Measurements from ENCODE around the gene G3BP1. TPM values are rescaled to one million over a fixed set of nuclear protein-coding genes. Genes with fewer than 3 reads are reported as not detected.

The G3BP1 gene
- total and polyA plus RNA-seq, 9 of the 15 experiments (the other 6 are each of a cell fraction or from before 2014, with no cell fraction given): 54.7 to 264 (median 105) TPM

DNA sequence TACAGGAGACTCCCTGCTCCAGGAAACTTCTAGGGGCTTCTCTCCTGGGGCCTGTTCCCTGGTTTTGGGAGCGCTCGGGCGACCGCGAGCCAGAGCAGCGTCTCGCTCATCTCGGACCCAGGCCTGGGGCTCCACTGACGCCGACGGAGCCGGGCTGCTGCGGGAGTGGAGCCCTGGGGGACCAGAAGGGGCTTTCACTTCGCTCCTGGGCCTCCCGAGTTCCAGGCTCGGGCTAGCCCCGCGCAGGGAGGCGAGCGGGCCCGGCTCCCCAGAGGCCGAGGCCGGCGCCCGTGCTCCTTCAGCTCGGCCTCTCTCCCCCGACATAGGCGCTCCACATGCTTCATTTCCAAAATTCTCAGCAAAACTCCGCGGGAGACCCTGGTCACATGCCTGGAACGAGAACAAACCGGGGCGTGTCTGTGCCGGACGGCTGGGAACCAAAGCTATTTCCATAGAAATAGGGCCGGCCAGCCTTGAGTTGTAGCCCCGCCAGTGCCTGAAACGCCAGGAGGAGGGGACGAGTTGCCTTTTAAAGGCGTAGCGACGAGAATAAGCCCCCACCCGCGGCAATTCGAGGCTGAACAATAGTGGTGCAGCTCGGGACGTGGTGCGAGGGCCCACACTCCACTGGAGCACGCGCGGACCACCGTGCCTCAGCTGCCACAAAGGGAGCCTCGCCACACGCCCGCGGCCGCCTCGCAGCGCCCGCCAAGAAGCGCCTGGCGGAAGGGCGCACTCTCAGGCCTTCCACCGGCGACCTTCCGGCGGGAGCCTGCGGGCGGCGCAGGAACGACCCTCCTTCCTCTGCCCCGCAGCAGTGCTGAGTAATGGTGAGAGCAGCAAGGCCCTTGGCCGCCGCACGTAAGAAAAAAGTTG is 1.1 kb upstream of the G3BP1 start (continued):
- no peak for TF ChIP-seq CLOCK (CRISPR knock-in tag; IDR thresholded peaks at IDR 0.05; ENCODE audit: borderline replicate concordance)
- TF ChIP-seq ZNF165 (CRISPR knock-in tag; IDR thresholded peaks at IDR 0.05; ENCODE audit: borderline replicate concordance): 0 out of 2 replicates have a peak, but pooled peaks have one; percentile 41
- TF ChIP-seq, protein P1, sequence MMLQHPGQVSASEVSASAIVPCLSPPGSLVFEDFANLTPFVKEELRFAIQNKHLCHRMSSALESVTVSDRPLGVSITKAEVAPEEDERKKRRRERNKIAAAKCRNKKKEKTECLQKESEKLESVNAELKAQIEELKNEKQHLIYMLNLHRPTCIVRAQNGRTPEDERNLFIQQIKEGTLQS (IDR thresholded peaks at IDR 0.05): no peak
- TF ChIP-seq, protein P1 (CRISPR knock-in tag; conservative IDR thresholded peaks at IDR 0.05): no peak
- peak; percentile 63 for TF ChIP-seq TFAP4 (CRISPR knock-in tag; IDR thresholded peaks at IDR 0.05; ENCODE audit: borderline replicate concordance)
- no peak for TF ChIP-seq RBM25 (IDR thresholded peaks at IDR 0.05; ENCODE audit: low read depth, low read length, severe bottlenecking)
- TF ChIP-seq, protein P2, sequence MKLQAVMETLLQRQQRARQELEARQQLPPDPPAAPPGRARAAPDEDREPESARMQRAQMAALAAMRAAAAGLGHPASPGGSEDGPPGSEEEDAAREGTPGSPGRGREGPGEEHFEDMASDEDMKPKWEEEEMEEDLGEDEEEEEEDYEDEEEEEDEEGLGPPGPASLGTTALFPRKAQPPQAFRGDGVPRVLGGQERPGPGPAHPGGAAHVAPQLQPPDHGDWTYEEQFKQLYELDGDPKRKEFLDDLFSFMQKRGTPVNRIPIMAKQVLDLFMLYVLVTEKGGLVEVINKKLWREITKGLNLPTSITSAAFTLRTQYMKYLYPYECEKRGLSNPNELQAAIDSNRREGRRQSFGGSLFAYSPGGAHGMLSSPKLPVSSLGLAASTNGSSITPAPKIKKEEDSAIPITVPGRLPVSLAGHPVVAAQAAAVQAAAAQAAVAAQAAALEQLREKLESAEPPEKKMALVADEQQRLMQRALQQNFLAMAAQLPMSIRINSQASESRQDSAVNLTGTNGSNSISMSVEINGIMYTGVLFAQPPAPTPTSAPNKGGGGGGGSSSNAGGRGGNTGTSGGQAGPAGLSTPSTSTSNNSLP (IDR thresholded peaks at IDR 0.05; ENCODE audit: borderline replicate concordance, low read depth, low read length): no peak
- TF ChIP-seq SMAD3 (CRISPR knock-in tag; conservative IDR thresholded peaks at IDR 0.05): no peak
- TF ChIP-seq ZFP1 (CRISPR knock-in tag; IDR thresholded peaks at IDR 0.05): 0 out of 2 replicates have a peak, but pooled peaks have one; percentile 13
- 0 out of 2 replicates have a peak, but pooled peaks have one; percentile 67 for TF ChIP-seq ZBTB49 (CRISPR knock-in tag; IDR thresholded peaks at IDR 0.05; ENCODE audit: borderline replicate concordance)
- TF ChIP-seq ZNF41 (CRISPR knock-in tag; conservative IDR thresholded peaks at IDR 0.05): 0 out of 2 replicates have a peak, but pooled peaks have one; percentile 12
- no peak for TF ChIP-seq ZEB2 (IDR thresholded peaks at IDR 0.05)
- TF ChIP-seq ZNF311 (CRISPR knock-in tag; IDR thresholded peaks at IDR 0.05): 0 out of 2 replicates have a peak, but pooled peaks have one; percentile 34
- TF ChIP-seq, protein P3, sequence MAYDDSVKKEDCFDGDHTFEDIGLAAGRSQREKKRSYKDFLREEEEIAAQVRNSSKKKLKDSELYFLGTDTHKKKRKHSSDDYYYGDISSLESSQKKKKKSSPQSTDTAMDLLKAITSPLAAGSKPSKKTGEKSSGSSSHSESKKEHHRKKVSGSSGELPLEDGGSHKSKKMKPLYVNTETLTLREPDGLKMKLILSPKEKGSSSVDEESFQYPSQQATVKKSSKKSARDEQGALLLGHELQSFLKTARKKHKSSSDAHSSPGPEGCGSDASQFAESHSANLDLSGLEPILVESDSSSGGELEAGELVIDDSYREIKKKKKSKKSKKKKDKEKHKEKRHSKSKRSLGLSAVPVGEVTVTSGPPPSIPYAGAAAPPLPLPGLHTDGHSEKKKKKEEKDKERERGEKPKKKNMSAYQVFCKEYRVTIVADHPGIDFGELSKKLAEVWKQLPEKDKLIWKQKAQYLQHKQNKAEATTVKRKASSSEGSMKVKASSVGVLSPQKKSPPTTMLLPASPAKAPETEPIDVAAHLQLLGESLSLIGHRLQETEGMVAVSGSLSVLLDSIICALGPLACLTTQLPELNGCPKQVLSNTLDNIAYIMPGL (CRISPR knock-in tag; IDR thresholded peaks at IDR 0.05): peak; percentile 71
- no peak for TF ChIP-seq TRIM28 (IDR thresholded peaks at IDR 0.05)

Measured in K562 (cell line).